GM19452 (cell line): ENCODE measurements around the gene RTTN.
"Not testable (repeated sequence)": the region's sequence is repeated elsewhere in the genome, so short reads cannot be mapped to it uniquely, and the experiment has no call there.

Experiments used
- ATAC-seq: cut with Tn5 transposase; IDR thresholded peaks from one replicate; pipeline ENCODE4 v1.9.1; 2021; ENCODE audit not compliant: unreplicated experiment

The RTTN gene

DNA sequence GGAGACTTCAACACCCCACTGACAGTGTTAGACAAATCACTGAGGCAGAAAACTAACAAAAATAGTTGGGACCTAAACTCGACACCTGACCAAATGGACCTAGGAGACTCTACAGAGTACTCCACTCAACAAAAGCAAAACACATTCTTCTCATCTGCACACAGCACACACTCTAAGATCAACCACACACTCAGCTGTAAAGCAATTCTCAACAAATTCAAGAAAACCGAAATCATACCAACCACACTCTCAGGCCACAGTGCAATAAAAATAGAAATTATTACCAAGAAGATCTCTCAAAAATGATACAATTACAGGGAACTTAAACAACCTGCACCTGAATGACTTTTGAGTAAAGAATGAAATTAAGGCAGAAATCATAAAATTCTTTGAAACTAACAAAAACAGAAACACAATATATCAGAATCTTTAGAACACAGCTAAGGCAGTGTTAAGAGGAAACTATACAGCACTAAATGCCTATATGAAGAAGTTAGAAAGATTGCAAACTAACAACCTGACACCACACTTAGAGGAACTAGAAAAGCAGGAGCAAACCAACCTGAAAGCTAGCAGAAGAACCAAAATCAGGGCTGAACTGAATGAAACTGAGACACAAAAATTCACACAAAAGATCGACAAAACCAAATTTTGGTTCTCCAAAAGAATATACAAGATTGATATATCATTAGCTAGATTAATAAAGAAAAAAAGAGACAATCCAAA, 46.3 kb downstream of the RTTN start:
- peak; percentile 75 for ATAC-seq

DNA sequence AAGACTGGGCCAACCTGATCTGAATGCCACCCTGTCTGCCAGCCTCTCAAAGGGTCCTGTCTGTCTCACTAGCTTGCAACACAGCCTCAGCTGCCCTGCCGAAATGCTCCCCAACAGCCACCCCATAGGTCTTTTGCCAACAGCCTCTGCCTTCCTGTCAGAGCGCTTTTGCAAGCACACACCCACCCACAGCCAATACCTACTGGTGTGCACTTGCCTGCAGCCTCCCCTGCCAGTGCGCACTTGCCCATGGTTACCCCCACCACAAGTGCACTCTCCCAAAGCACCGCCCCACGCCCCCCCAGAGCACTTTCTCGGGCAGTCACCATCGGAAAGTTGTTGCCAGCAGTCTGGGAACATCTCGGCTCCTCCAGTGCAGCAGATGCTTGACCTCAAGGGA, 48.6 kb downstream of the RTTN start:
- no peak for ATAC-seq

DNA sequence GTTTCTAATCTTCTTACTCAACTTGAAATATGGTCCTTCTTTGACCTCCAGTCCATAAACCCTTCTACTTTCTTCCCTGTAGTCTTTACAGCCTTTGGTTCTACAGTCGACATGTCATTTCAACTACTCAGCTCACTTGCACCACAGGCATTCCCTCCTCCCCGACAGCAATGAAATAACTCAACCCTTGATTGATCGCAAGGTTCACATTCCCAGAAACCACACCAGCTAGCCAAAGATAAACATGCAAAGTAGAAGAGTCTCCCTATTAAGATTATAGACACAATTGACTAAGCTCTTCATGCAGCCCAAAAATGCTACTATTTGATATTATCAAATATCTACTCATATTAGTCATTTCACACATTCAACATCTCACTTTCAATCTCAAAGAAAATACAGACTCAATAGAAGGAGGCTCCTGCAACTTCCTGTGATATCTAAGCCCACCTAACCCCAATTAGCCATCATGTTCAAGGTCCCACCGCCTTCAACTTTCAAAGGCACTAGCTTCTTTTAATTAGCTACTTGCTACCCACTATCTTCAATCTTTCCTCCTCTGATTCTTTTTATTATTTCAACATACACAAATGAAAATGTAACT, 50.8 kb downstream of the RTTN start:
- no peak for ATAC-seq

DNA sequence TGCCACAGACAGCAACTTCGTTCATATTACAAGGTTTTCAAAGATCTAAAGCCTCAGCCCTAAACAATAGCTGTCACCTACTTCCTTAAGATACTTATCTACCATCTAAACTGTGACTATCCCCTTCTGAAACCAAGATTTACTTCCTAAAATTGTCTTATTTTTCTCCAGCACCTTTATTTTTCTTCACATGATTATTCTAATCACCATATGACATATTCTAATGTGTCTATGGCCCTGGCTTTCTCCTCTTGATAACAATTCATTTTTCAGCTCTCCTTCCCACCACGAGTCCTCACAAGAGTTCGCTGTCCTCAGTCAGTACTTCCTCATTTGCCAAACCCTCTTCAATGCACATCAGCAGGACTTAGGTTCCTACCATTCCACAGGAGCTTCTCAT, 53.9 kb downstream of the RTTN start:
- no peak for ATAC-seq

DNA sequence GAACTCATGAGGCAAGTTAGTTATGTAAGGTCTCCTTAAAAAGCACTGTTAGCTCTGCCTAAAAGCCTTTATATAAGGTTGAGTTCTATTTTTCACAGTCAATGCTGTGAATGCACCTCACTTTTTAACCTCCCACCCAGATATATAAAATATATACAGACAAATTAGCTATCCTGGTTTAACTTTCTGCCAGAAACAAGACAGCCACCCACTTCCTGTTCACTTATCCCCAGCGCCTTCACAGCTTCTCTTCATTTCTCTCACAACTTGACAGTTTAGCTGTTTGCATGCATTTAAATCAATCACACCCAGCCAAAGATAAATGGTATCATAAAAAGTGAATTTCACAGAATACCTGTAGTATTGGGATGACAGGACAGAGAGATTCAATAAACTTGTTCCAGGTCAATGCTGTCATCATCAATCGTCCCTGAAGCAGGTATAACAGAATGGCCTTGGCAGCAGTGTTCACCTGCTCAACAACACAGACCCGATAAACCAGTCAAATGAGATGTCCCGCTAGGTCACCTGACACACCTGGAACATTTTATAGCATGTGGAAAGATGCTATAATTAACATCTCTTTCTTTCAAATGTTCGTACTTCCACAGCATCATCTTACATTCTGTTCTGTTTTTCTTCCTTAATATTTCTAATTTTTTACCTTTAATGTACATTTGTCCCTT, 55.7 kb downstream of the RTTN start:
- no peak for ATAC-seq

DNA sequence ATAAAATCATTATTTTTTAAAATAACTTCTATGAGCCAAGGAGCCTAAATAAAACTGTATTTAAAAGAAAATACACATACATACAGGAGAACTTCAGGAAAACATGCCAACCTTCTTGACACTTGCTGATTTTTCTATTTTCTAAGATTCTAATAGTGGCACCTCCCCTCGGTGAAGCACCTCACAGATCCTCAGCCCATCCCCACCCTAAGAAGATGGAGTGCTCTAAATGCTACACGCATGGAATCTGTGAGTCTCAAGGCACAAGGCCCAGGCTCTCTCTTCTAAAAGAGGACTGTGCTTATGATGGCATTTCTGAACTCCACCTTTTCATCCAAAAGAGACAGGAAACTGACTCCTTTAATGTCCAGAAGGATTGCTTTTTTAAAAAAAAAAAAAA, 56.3 kb downstream of the RTTN start:
- ATAC-seq = no peak

DNA sequence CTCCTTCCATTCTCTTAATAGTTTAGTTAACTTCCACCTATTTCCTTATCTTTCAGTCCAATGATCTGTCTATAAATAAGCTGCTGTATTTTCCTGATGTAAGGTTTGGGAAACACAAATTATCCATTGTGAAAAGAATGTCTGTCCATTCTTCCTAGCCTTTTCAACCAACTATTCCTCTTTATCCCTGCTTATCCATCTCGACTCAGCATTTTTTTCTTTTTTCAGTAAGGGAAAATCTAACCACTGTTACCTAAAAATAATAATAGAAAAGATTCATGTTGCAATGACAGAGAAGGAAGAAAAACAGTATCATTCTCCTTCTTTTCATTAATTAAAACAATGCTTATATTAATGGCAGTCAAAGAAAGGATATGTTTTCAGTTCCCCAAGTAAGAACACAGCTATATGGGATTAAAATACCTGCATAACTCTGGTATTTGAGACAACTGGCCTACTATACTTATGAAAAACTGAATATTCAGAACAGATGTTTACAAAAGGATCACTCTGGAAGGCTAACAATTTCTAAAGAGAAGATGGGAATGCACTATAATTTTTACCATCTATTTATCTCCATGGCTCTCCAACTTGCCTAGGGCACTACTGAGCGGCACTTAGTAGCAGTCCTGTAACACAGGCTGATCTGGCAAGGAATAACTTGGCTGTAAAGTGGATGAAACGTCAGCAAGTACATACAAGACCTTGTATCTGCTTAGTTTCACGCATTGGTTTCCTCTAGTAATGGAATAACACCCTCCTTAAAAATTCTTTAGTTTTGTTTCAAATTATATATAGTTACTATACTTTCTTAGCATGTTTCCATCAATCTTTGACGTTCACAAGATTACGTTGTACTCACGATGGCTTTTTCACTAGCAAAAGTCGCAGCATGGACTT, 57.2 kb downstream of the RTTN start:
- no peak for ATAC-seq

DNA sequence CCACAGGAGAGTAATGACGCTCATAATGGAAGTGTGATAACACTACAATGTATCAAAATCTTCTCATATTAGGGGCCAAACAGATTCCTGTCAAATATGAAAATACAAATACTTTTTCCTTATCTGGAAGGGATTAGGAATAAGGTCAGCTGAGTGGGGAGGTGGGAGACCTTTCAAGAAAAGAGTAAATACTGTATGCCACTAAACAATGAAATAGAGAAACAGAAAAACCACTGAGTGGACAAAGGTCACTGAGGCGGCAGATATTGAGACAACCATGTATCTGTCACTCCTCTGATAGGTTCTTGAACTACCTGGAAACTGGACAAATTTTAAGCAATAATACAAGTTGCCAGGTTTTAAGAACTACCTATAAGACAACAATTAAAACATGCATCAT, 59.3 kb downstream of the RTTN start:
- no peak for ATAC-seq

DNA sequence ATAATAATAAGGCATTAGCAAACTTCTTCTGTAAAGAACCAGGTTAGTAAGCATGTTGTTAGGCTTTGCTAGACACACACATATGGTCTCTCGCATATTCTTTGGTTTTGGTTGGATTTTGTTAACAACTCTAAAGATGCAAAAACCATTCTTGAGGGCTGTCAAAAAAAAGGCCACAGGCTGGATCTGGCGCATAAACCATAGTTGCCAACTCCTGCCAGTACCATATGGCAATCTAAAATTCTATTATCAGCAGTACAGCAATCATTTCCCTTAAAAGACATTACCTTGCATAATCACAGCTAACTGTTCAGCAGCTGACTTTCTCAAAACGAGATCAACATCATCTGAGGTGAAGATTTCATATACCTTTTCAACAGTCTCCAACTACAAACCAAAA, 63.5 kb downstream of the RTTN start:
- no peak for ATAC-seq

DNA sequence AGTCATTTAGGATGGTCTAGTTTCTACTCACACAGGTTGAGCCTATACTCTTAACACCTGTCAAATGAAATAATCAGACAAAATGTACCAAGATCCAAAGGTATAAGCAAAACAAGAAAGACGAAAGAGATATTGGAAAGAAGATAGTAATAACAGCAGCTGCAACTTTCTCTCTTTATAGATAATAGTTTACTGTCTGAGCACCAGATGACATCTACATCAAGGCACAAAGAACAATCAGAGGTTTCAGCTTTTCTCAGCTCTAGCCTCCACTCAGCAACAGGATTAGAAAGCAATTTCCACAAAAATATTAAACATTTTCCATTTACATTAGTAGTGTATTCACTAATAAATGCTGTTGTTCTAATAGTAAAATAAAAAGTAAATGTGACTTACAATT, 66.3 kb downstream of the RTTN start:
- ATAC-seq = no peak

DNA sequence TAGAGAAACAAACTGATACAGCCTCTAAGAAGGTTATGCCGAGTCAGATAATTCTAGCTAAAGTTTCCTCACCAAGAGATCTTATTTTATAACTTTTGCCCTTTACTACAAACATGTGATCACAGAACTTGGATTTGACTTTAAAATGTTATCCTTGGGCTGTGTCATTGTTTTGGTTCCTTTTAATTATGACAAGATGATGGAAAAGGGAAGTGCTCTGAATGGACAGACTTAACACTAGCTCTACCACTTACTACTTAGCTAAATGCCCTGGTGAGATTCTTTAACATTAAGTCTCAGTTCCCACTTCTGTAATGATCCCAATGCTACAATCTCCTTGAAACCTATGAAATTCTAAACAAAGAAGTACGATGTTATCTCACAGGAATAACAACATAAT, 69.9 kb downstream of the RTTN start:
- no peak for ATAC-seq

DNA sequence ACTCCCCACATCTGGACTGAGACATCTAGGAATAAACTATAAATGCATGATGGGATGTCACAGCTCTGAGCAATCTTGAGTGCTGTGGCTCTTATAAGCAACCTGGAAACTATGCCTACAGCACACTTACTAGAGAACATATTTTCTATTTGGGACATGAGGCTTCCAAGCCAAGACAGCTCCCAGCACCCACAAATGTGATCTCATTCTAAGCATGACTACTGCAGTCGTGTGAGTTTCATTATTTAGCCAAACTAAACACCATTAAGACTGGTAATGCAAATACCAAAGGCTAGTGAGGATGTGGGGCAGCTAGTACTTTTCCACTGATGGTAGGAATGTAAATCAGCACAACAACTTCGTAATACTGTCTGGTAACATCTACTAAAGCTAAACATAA, 72.5 kb downstream of the RTTN start:
- ATAC-seq = no peak

DNA sequence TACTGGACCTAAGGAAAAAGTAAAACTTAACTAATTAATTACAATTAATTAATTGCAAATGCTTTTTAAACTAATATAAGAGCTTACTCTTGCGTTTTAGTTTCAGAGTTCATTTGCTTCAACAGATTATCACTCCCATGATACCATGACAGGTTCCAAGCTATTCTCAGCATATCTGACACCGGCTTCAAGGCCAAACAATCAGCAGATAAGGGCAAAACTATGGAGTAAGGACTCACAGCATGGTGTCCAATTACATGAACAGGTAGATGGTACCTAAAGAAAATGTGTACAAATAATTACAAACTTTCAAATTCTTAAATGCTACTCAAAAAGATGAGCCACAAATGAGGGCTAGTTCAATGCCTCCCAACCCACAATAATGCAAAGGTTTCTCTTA, 77.2 kb downstream of the RTTN start:
- no peak for ATAC-seq

DNA sequence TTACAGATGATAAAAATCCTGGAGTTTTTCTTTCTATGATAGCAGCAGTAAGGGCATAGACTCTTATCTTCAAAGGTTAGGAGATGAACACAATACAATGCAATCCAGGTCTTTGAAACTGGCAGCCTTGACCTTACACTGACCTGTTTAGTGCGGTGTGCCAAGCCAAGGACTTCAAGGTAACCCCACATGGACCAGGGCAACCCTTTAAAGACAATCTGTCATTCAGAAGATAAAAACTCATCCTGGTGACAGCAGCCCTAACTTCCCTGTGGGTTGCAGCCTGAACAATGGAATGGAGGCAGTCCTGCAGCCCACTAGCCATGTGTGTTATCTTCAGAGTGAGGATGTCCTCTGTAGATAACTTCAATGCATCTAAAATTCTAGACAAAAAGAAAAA, 78.1 kb downstream of the RTTN start:
- ATAC-seq = no peak

DNA sequence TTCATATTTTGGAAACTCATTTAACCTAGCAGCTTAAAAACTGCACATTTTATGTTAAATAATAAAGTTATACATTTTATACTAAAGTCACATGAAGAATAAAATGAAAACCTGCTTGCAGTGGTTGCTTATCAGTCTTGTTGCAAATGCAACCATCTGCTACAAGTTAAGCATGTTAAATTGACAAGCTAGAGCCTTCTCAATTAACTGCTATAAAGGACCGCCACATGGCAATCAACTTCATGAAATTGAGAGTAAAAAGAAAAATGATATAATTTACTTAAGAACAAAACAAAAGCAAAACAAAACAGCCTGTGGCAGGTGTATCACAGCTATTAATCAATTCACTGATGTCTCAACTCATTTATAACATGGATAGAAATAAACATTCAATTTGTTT, 78.7 kb downstream of the RTTN start:
- no peak for ATAC-seq

DNA sequence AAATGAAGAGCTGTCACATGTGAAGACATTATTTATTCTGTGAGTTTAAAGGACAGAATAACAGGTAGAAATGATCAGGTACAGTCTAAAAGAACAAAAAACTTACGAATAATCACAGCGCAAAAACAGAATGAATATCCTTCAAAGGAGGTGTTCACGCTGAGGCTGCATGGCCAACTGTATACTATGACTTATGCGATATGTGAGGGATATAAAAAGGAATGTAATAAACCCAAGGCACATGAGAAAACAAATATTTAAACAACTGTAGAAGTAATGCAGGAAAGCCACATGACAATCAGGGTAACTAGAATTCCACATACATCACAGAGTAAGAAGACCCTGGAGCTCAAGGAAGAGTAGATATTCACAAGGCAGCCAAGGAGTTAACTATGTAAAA, 81.3 kb downstream of the RTTN start:
- ATAC-seq = no peak

DNA sequence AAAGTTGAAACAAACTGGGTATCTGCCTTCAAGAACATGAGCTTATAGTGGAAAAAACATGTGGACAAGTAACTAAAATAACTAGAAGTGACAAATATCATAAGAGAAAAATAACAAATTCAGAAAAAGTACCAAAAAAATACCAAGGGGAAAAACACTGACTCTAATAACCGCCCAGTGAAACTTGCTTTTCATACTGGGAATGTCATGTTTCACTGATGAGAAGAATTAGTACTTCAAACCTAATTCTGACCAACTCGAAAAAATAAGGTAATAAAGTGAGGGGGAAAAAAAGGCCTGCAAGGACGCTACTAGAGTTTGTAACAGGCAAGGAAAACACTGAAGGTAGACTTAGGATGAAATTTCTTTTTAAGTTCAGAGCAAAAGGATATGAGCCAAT, 83.6 kb downstream of the RTTN start:
- no peak for ATAC-seq

DNA sequence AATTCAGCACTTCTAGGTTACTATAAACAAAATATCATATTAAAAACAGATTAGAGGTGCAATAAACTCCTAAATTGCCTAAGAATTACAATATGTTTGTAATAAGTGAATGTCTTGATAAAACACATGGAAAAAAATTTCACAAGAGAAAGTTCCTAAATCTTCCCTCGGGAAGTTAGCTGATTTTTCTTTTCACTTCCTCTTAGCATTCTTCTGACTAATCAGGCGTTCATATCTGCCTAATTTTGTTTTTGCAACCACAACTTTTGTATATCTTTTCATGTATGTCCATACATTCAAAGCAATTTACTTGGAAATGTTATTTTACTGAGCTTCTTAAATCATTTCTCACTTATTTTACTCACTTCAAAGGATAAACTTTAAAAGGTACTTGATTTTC, 88.5 kb downstream of the RTTN start:
- ATAC-seq = no peak

DNA sequence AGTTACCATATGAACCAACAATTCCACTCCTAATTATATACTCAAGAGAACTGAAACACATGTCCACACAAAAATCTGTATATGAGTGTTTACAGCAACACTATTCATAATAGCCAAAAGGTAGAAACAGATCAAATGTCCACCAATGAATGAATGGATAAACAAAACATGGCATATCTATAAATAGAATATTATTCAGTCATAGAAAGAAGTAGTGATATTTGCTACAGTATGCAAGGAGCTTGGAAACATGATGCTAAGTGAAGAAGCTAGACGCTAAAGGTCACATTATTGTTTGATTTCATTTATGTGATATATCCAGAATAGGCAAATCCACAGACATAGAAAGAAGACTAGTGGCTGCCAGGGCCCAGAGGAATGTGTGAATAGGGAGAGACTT, 92.0 kb downstream of the RTTN start:
- ATAC-seq = no peak

DNA sequence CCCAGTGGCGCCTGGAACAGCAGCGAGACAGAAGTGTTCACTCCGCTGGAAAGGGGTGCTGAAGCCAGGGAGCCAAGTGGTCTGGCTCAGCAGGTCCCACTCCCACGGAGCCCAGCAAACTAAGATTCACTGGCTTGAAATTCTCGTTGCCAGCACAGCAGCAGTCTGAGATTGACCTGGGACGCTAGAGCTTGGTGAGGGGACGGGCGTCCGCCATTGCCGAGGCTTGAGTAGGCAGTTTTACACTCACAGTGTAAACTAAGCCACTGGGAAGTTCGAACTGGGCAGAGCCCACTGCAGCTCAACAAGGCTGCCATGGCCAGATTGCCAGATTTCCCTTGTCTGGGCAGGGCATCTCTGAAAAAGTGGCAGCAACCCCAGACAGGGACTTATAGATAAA, 94.8 kb downstream of the RTTN start:
- no peak for ATAC-seq

DNA sequence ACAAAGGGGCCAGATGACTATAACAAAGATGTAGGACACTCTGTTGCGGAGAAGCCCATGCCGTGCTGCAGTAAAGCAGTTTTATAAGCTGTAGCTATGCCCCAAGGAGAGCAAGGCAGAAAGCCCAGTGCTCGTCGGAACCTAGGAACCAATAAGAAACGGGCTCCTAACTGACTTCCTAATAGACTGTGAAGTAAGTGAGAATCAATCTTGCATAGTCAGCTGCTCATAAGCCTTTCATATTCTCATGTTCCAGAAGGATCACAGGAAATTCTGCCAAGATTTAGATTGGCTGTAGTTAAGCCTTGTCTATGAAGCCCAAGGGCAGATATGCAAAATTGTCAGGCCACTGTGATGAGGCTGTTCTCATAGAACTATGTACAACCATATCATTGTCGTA, 98.4 kb downstream of the RTTN start:
- ATAC-seq = no peak

DNA sequence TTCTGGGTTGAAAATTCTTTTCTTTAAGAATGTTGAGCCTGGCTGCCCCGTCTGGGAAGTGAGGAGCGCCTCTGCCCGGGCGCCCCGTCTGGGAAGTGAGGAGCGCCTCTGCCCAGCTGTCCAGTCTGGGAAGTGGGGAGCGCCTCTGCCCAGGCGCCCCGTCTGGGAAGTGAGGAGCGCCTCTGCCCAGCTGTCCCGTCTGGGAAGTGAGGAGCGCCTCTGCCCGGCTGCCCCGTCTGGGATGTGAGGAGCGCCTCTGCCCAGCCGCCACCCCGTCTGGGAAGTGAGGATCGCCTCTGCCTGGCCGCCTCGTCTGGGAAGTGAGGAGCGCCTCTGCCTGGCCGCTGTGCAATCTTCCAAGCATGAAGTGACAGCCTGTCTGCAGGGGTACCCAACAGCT, 102.6 kb downstream of the RTTN start:
- ATAC-seq = not testable (repeated sequence)
